GM21576 (cell line): ENCODE data around the gene LAMA1.

ENCODE experiments used
- ATAC-seq: cut with Tn5 transposase; IDR thresholded peaks from one replicate; pipeline ENCODE4 v1.9.1; 2021; ENCODE audit warnings: mild to moderate bottlenecking, moderate library complexity; ENCODE audit not compliant: unreplicated experiment

Gene LAMA1

DNA sequence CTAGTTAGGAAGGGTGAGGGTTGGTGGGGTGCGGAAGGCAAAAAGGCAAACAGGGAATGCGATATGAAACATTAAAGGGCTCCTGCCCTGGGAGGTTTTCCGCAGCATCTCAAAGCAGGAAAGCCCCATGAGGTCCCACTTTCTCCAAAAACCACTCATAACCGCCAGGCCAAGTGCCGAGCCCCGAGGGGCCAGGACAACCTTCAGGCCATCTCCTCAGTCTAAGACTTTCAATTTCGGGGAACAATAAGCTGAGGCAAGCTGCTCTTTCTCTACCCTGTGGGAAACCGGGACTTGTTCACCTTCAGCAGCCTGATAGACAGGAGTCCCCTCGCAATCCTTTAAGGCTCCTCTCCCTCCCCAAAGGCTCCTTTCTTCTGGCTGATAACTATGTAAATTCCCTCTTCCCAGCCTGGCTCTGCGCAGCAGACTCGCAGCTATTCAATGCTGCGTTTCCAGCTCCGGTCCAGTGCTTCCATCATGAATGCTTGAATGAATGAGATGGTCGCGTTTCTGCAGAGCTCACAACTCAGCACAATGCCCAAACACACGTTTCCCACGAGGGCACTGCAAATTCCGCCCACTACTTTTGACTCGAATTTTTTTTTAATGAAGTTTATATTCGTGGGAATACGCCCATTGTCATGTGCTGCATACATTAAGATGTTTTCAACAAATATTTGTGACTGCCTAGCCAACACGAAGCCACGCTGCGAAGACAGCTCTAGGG is 1.4 kb downstream of the LAMA1 start:
- no peak for ATAC-seq

DNA sequence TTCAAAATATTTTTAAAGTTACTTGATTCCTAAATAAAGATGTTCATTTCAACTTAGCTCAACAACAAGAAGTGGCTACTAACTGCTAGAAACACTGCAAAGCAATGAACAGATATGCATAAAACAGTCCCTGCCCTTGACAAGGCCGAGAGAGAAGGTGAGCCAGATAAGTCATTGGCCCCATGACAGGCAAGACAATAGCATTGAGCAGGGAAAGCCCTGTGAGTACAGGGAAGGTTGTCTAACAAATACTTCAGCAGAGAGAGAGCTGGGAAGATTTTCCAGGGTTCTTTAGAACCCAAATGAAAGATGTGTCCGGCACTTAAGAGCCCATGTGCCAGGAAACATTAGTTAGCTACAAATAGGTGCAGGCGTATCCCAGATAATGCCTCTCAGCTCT is 4.7 kb downstream of the LAMA1 start:
- no peak for ATAC-seq

DNA sequence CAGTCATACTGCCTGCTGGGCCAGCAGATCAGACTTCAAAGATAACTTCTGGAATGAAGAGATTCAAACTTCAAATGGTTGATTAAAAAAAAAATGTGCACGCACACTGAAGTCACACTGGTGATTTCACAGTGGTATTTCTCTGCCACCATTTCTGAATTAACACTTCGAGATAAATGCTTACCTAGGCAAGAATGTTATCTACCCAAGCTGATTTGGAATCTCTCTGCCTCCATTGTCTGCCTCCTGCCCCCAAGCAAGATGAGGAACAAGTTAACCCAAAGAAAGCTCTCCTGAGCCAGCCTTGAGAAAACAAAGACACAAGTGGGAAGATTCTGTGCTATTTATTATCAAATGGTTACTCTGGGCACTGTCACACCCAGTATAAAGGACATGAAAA is 6.5 kb downstream of the LAMA1 start:
- no peak for ATAC-seq

DNA sequence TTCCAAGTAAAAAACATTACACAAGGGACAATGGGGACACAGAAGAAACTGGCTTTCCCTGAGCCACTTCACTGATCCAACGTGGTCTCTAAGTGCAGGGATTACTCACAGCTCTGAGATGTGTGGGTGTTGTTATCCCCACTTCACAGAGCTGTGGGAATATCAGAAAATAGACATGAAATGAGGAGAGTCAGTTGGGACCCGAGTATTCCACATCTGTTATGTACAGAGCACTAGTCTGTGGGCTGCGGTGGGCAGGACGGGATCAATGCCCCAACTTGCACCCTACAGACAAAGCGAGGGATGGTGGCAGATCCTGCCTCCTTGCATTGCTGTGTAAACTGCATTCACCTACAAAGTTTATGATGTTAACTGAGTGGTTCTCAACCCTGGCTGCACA is 11.7 kb downstream of the LAMA1 start:
- ATAC-seq = no peak

DNA sequence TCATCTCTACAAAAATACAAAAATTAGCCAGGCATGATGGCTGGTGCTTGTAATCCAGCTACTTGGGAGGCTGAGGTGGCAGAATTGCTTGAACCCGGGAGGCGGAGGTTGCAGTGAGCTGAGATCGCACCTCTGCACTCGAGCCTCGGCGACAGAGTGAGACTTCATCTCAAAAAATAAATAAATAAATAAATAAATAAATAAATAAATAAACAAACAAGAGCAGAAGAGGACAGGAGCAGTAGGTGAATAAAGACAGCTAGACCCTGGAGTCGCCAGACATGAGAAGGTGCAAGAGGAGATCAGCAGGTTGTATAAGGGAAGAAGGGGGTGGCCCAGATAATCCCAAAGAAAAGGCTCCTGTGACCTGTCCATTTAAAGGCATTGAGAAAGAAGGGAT is 12.3 kb downstream of the LAMA1 start:
- no peak for ATAC-seq

DNA sequence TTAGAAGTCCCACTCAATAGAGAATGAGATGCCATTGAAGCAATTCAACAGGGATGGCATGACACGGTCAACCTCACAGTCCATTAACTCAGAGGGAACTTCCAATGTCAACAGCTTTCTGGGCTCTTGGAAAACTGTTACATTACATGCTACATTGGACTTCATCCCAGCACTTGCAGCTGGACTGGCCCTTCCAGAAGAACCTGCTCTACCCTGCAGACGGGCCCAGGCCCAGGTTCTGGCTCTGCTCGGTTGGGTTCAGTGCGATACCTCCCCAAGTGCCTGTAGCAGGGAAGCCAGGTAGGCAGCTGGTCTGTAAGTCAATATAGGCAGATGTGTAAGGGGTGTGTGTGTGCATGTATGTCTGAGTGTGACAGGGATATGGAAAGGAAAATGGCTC is 12.9 kb downstream of the LAMA1 start:
- no peak for ATAC-seq

DNA sequence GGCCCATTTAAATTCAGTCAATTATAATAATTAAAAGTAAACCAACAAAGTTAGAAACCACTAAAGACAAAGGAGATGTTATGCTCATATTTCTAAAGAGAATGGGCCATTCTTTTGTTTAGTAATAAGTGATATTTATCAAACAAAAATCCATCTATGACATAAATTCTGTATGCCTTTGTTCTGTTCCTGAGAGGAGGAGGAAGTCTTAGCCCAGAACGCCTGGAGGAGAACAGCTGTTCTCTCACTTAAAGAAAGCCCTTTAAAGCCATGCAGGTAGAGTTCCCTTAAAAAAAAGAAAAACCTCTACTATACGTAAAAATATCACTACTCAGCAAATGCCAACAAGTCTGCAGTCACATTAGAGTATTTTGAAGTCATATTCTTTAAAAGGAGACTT is 15.5 kb downstream of the LAMA1 start:
- no peak for ATAC-seq

DNA sequence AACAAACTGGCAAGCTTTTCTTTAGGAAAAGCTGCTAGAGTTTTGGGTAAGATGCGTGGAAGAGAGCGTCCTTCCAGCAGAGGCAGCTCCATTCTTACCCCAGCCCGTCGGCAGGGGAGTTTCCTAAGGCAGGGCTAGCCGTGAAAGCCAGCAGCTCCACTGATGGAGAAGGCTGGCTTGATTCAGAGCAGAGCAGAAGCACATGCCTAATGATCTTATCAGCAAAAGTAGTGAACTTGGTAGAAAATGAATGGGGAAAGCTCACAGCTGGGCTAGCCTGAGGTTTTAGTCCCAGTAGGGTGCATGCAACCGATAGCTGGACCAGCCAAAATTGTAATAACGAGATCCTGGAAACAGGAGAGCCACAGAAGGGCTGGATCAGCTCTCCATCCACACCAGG is 20.8 kb downstream of the LAMA1 start:
- no peak for ATAC-seq

DNA sequence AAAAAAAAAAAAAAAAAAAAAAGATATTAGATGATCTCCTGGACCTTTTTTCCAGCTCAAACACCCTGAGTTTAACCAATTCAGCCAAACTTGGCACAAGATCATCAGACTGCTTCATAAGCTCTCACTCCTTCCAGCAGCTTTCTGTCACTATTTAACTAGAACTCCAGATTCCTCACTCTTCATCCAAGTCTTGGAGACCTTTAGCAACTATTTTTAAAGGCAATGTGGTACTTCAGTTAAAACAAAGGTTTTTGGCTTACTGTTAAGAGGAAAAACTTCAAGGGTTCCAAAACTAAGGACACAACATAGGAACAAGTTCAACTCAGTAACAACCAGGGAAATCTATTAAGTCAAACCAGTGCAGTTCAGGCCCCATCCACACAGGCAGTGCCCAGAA is 23.2 kb downstream of the LAMA1 start:
- ATAC-seq = no peak

DNA sequence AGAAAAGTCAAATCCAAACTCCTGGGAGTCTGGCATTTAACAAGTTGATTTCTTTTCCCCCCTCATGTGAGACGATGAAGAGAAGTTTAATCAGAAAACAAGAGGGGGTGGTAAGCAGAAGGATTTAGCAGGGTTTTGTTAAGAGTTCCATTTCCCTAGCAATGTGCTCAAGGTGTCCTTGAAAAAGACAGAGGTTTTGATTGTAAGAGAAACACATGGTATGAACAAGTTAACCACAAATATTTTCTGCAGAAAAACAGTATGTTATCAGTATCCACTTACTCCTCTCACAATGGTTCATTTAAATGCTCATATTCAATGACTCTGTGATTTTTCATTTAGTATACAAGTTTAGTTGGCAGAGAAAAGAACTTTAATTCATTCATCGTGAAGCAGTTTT is 26.8 kb downstream of the LAMA1 start:
- ATAC-seq = no peak

DNA sequence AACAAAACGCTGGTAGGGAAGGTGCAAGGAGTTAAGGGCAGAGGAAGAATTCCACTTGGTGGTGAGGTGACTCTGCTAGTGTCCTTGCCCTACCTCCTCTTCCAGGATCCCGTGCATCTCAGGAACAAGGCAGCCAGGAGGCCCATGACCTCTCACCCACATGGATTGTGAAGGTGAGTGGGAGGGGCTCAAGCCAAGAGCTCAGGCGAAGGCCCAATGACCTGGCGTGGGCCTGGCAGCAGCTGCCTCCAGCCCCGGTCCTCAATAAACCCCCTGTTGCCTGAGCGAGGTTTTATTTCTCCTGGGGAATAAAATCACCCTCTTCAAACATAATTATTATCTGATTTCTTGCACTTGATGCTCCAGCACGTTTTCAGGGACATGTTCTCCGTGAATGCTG is 28.2 kb downstream of the LAMA1 start:
- ATAC-seq = no peak

DNA sequence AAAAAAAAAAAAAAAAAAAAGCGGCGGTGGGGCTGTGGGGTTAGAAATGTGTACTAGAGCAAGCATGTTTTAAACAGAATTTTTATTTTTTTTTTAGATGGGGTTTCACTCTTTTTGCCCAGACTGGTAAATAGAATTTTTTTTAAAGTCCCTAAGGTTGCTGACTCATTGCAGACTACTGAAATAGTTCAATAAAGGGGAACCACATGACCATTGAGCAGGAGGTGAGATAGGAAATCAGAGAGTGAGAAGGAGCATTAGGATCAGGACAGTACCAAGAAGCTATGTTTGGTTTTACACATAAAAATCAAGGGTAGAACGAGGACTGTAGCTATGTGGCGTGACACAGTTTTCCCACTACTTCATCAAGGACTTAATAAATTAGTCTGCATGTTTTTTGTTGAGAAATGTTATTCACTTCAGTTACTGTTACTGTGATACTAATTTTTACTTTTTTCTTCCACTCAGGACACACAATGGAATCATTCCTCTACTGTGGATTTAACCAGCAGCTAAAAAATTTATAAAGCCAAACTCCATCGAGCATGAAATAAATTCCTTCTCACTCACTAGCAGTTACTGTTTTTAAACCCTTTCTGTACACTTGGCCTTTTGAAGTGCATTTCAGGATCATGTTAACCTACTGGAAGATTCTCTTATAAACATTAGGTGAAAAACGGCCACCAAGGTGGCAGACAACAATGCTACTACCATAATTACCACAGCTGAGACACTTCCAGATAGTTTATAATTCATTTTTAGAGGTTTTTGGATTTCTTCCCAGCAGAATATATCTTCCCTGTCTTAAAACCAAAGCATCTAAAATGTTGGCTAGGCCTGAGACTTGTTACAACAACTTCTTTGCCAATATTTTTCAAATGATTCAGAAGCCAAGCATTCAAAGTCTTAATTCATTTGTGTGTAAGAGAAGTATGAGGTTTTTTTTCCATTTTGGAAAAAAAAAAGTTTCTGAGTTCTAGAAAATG is 33.2 kb downstream of the LAMA1 start:
- ATAC-seq = no peak

DNA sequence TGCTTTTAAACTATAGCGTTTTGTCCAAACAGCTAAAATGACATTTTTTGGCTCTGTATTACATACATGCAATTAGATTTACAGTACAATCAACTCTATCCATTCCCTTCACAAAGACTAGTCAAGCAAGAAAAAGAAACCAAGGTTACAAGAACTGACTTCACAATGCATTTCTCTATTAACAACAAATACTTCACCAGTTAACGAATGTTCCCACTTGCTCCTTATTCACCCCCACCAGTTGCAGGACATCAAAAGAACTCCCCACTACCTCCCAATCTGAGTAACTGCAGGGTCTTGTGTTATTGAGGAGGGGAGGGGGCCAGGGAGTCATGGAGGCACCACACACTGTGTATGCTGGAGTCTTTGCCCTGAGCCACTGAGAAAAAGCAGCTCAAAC is 34.9 kb downstream of the LAMA1 start:
- no peak for ATAC-seq

DNA sequence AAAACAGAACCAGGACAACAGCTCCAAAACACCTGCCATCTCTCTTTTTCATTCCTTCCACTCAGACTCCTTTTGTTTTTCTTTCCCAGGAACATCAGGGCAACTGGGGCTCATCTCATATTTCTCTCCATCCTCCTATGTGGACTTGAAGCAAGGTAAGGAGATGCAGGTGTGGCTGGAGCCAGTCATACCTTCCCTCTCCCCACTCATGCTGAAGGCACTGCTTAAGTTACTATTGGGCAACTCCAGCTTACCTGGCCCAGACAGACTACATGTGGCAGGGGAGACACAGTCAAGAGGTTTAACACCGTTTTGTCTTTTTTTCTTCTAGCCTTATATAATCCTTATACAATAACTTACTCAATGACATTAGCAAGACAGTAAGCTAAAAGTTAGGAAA is 38.4 kb downstream of the LAMA1 start:
- no peak for ATAC-seq

DNA sequence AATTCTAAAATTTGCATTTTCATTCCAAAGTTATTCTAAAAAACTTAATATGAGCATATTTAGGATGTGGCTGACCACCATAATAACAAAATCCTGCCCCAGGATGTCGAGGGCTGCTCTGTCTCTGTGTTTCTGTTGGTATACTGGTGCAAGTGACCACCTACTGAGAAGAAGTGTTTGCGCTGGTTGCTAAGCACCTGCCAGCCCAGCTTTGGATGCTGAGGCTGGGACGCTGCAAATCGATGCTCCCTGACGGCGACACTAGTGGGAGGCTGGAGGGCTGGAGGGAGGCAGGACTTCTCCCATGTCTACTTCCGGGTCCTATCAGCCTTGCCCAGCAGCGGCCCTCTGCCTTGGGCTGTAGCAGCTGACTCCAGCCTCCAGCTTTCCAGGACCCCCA is 45.0 kb downstream of the LAMA1 start:
- ATAC-seq = no peak

DNA sequence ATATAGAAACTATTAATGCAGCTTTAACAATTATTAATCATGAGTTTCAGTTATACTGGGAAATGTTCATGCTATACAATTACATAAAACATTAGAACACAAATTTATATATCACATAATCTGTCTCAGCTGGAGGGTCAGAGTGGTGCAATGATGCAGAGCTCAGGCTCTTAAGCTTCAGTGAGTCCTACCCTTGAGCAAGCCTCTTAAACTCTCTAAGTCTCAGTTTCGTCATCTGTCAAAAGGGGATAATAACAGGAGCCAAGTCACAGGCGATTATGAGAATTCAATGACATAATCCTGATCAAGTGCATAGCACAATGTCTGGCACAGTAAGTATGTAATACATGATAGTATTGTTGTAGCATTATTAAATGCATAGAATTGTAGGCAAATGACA is 46.0 kb downstream of the LAMA1 start:
- no peak for ATAC-seq

DNA sequence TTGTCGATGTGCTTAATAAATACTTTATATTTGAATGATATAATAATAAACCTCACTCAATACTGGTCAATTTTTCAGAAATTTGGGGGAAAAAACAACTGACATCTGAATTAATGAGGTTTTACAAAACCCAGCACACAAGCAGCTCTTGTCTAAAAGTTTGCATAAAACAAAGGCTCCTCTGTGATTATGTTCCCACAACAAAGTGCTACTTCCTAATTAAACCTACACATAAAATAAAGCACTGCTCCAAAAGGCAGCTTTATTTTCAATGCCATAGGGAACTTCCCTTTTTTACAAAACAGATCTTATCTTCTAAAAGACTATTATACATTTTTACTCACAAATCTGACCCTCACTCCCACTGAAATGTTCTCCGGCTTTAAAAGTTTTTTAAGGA is 47.1 kb downstream of the LAMA1 start:
- no peak for ATAC-seq

DNA sequence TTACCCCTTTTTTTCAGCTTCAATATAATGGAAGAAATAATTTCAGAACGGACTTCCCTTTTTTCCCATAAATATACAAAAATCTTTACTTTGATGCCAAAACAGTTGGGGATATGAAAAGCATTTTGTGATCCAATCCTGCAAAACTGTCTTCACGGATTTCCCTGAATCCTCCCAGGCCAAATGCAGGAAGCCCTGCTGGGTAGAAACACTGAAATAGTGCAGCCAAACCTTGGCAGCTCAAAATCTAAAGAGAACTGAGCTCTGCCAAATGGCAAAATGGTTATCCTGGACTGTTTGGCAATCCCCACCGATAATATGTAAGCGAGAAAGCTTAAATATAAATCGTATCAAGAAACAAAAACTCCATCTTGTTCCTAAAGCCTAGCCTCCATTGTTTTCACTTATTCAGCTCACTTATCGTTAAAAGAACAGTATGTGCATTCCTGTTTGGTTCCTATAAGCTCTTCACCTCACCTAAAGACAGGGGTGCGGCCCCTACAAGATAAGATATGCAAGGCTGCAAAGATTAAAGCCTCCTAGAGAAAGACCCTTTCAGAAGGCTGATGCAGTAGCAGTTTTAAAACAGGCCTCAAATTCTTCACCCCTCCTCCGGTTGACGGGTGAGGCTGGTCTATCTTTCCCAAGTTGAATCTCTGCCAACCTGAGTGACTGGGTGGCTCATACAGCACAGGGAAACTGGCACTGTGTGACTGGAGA is 48.6 kb downstream of the LAMA1 start:
- ATAC-seq = no peak

DNA sequence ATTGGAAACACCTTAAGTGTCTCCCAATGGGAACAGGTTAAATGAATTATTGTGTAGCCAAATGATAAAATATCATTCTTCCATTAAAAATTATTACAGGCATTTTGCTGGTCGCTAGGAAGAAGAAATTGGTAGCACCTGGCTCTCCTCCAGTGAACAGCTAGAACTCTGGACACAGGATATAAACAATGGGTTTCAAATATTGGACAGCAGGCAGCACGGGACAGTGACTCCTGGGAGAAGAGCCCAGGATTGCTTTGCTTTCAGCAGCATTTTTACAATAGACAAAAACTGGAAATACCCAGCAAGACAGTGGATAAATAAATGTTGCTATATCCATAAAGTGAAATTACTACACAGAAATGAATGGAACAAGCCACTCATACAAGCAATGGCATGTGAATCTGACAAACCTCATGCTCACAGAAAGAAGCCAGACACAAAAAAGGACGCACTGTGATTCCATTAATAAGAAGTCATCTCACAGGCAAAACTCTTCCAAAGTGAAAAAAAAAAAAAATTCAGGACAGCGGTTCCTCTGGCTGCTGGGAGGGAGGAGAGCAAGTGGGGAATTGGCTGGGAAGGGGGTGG is 50.5 kb downstream of the LAMA1 start:
- ATAC-seq = no peak

DNA sequence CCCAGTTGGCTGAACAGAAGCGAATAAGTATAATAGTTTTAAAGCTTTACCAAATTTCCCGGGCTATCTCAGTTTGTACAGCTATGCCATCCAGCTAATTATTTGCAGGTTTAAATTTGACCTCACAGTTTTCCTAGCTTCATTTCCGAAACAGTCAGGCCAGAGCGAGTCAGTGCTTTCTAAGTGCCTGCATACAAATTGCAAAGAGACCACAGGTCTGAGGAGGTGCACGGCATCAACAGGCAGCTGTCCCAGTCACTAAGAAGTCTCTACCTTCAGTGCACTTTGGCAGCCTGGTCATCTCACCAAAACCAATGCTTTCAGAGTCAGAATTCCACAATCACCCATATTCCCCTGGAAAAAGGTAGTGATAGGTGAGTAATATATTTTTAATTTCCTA is 51.9 kb downstream of the LAMA1 start:
- no peak for ATAC-seq

DNA sequence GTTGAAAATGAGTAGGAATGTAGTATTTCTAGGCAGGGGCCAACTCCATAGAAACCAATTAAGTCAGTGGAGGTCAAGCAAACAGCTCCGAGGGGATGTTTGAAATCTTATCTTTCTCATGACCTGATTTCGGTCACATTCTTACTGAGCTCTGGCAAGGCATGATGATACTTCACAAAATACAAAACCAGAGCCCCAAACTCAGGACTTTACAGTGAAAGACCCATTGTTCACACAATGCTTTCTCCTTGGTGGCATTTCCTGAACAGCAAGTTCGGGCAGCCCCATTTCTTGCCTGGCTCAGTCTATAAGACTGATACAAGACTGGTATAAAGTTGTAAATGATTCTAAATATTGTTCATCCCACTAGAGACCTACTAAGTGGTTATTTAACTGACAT is 53.3 kb downstream of the LAMA1 start:
- no peak for ATAC-seq
